SK-N-MC (cell line): ENCODE results near the gene HLCS.

Experiments used
- EZH2 ChIP-seq: fragments of 200-600 bp; sonication (generic); IDR thresholded peaks from one replicate; pipeline ENCODE4 v1.6.1; 2017; ENCODE audit warnings: antibody characterized with exemption
- POLR2AphosphoS5 ChIP-seq: IDR thresholded peaks from 2 replicates; pipeline ENCODE4 v1.6.1; 2012; ENCODE audit warnings: mild to moderate bottlenecking, low read depth, low read length, borderline replicate concordance

DNA sequence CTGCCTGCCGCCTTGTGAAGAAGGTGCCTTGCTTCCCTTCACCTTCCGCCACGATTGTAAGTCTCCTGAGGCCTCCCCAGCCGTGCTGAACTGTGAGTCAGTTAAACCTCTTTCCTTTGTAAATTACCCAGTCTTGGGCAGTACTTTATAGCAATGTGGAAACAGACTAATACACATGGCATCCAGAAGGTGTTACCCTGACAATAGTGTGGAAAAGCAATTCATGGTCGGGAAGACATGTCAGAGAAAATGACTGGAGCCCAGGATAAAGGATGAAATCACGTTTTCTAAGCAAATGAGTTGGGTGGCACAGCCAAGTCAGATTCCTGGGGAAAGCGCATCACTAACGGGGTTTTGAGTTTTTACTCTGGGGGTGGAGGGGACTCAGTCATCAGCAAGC, 76.4 kb downstream of the HLCS start:
- TF ChIP-seq EZH2 = no peak
- no peak for TF ChIP-seq POLR2AphosphoS5
